PC-3 (cell line): ENCODE results near the gene PKN1.

Experiments
- CTCF ChIP-seq: fragments of 300-600 bp; sonication (generic); conservative IDR thresholded peaks from 2 replicates; pipeline ENCODE4 v1.5.1; 2017; ENCODE audit warnings: antibody characterized with exemption, low read depth, mild to moderate bottlenecking, low read length
- EZH2 ChIP-seq: fragments of 300-600 bp; sonication (generic); IDR thresholded peaks from one replicate; pipeline ENCODE4 v1.6.1; 2017; ENCODE audit warnings: antibody characterized with exemption, mild to moderate bottlenecking, low read length; ENCODE audit not compliant: unreplicated experiment
- EZH2phosphoT487 ChIP-seq: fragments of 300-600 bp; sonication (generic); IDR thresholded peaks from 2 replicates; pipeline ENCODE4 v1.6.1; 2018; ENCODE audit warnings: mild to moderate bottlenecking, antibody characterized with exemption, low read length, borderline replicate concordance

GRCh38 chr19:14477418-14478112, 44.5 kb downstream of the PKN1 start:
- TF ChIP-seq CTCF (no peak), EZH2 (no peak), EZH2phosphoT487 (no peak)
